DOHH2 (cell line): Measurements from ENCODE around the gene GABRG3.

Source experiments
- H3F3A ChIP-seq: fragments of 200-600 bp; sonication (generic), shearing (Covaris generic); 2 replicates; pipeline ENCODE4 v1.6.0; 2016; ENCODE audit warnings: antibody characterized with exemption, mild to moderate bottlenecking; ENCODE audit not compliant: control insufficient read depth, insufficient read depth
- H3K27ac ChIP-seq: fragments of 200-600 bp; sonication (generic); 2 replicates; pipeline ENCODE4 v1.5.1; 2014; ENCODE audit warnings: low read depth, mild to moderate bottlenecking, low read length, moderate library complexity
- H3K27me3 ChIP-seq: fragments of 200-600 bp; sonication (generic); 2 replicates; pipeline ENCODE4 v1.6.1; 2014; ENCODE audit warnings: mild to moderate bottlenecking, low read length, mixed read lengths; ENCODE audit not compliant: control insufficient read depth
- H3K36me3 ChIP-seq: fragments of 200-600 bp; sonication (generic); 2 replicates; pipeline ENCODE4 v1.6.1; 2014; ENCODE audit warnings: mild to moderate bottlenecking, low read length, moderate library complexity, mixed read lengths; ENCODE audit not compliant: control insufficient read depth
- H3K4me1 ChIP-seq: fragments of 200-600 bp; sonication (generic); 2 replicates; pipeline ENCODE4 v1.6.1; 2014; ENCODE audit warnings: mild to moderate bottlenecking, low read length, mixed read lengths; ENCODE audit not compliant: control insufficient read depth
- H3K4me2 ChIP-seq: fragments of 200-600 bp; sonication (generic); 2 replicates; pipeline ENCODE4 v1.6.0; 2014; ENCODE audit warnings: mild to moderate bottlenecking, low read length, moderate library complexity
- H3K4me3 ChIP-seq: fragments of 200-600 bp; sonication (generic); 2 replicates; pipeline ENCODE4 v1.5.1; 2014; ENCODE audit warnings: mild to moderate bottlenecking, low read length, mixed read lengths
- H3K79me2 ChIP-seq: fragments of 200-600 bp; sonication (generic); 2 replicates; pipeline ENCODE4 v1.6.1; 2014; ENCODE audit warnings: mild to moderate bottlenecking, low read length, mixed read lengths; ENCODE audit not compliant: control insufficient read depth
- H3K9me2 ChIP-seq: fragments of 200-600 bp; sonication (generic); replicated peaks from 2 replicates; pipeline ENCODE4 v1.6.1; 2014; ENCODE audit warnings: mild to moderate bottlenecking, low read length, mixed read lengths; ENCODE audit not compliant: control insufficient read depth
- H3K9me3 ChIP-seq: fragments of 200-600 bp; sonication (generic); 2 replicates; pipeline ENCODE4 v1.6.1; 2014; ENCODE audit warnings: antibody characterized with exemption, low read length, mixed read lengths; ENCODE audit not compliant: control insufficient read depth, insufficient read depth
- H4K20me1 ChIP-seq: fragments of 200-600 bp; sonication (generic); 2 replicates; pipeline ENCODE4 v1.6.0; 2014; ENCODE audit warnings: low read depth, mild to moderate bottlenecking, antibody characterized with exemption, low read length, moderate library complexity; ENCODE audit not compliant: control insufficient read depth, insufficient read depth
- CTCF ChIP-seq: fragments of 200-600 bp; sonication (generic); IDR thresholded peaks from one replicate; pipeline ENCODE4 v1.5.1; 2014; ENCODE audit warnings: antibody characterized with exemption, mild to moderate bottlenecking, low read depth, low read length; ENCODE audit not compliant: poor library complexity, severe bottlenecking
- EZH2phosphoT487 ChIP-seq: fragments of 200-600 bp; sonication (generic); IDR thresholded peaks from 2 replicates; pipeline ENCODE4 v1.6.1; 2017; ENCODE audit warnings: borderline replicate concordance, mild to moderate bottlenecking, antibody characterized with exemption, low read length, moderate library complexity, mixed read lengths

GABRG3 gene

GRCh38 chr15:27574541-27575054, 603.6 kb downstream of the GABRG3 start:
- H3F3A ChIP-seq: no peaks in the 10 kb centered on the region
- H4K20me1 ChIP-seq: no peaks in the 10 kb centered on the region
- no peak overlapping the region for H3K4me2 ChIP-seq
- H3K27me3 ChIP-seq: no peaks in the 10 kb centered on the region
- H3K9me2 ChIP-seq: no peaks in the 10 kb centered on the region
- no peaks in the 10 kb centered on the region for H3K4me1 ChIP-seq
- no peaks in the 10 kb centered on the region for H3K36me3 ChIP-seq
- TF ChIP-seq CTCF (no peak), EZH2phosphoT487 (no peak)
- no peaks in the 10 kb centered on the region for H3K79me2 ChIP-seq
- peaks cover 22% of the 10 kb centered on the region; the same call in 1 of the 2 replicates for H3K9me3 ChIP-seq
- no peak overlapping the region for H3K4me3 ChIP-seq
- no peak overlapping the region for H3K27ac ChIP-seq

- H3K9me3 ChIP-seq: peaks cover 23% of the 10 kb centered on the region; the same call in 1 of the 2 replicates
- H3K4me3 ChIP-seq: no peak overlapping the region
- no peaks in the 10 kb centered on the region for H3K36me3 ChIP-seq
- no peaks in the 10 kb centered on the region for H3F3A ChIP-seq
- no peak overlapping the region for H3K4me2 ChIP-seq
- no peaks in the 10 kb centered on the region for H3K79me2 ChIP-seq
- H4K20me1 ChIP-seq: no peaks in the 10 kb centered on the region
- H3K9me2 ChIP-seq: no peaks in the 10 kb centered on the region
- TF ChIP-seq CTCF: no peak
- no peak for TF ChIP-seq EZH2phosphoT487
- no peak overlapping the region for H3K27ac ChIP-seq
- no peaks in the 10 kb centered on the region for H3K27me3 ChIP-seq
- H3K4me1 ChIP-seq: no peaks in the 10 kb centered on the region
Measured at GRCh38 chr15:27575521-27575920, 604.5 kb downstream of the GABRG3 start.

GRCh38 chr15:27576576-27576975, 605.6 kb downstream of the GABRG3 start:
- Histone ChIP-seq H3K9me3 (peaks cover 23% of the 10 kb centered on the region; the same call in 1 of the 2 replicates), H3K27me3 (no peaks in the 10 kb centered on the region), H3K27ac (no peak overlapping the region), H4K20me1 (no peaks in the 10 kb centered on the region), H3K9me2 (no peaks in the 10 kb centered on the region), H3K4me1 (no peaks in the 10 kb centered on the region), H3K79me2 (no peaks in the 10 kb centered on the region), H3K4me3 (no peak overlapping the region), H3F3A (no peaks in the 10 kb centered on the region), H3K4me2 (no peak overlapping the region), H3K36me3 (no peaks in the 10 kb centered on the region)
- TF ChIP-seq CTCF (no peak), EZH2phosphoT487 (no peak)

- no peaks in the 10 kb centered on the region for H3K79me2 ChIP-seq
- no peaks in the 10 kb centered on the region for H3K4me1 ChIP-seq
- no peaks in the 10 kb centered on the region for H3F3A ChIP-seq
- H3K9me2 ChIP-seq: no peaks in the 10 kb centered on the region
- H3K4me2 ChIP-seq: no peak overlapping the region
- H3K27ac ChIP-seq: no peak overlapping the region
- peaks cover 15% of the 10 kb centered on the region; the same call in 1 of the 2 replicates for H3K9me3 ChIP-seq
- H3K27me3 ChIP-seq: no peaks in the 10 kb centered on the region
- H3K36me3 ChIP-seq: no peaks in the 10 kb centered on the region
- no peaks in the 10 kb centered on the region for H4K20me1 ChIP-seq
- no peak overlapping the region for H3K4me3 ChIP-seq
- TF ChIP-seq EZH2phosphoT487: no peak
Measured at GRCh38 chr15:27579738-27580137, 608.8 kb downstream of the GABRG3 start.
